ENCODE results near the gene GNAS. TPM values are rescaled to one million over a fixed set of nuclear protein-coding genes. Genes with fewer than 3 reads are reported as not detected.

Gene GNAS
- total and polyA plus RNA-seq, 4 donors = 115 to 360 (median 277) TPM

- H3K9ac ChIP-seq (ENCODE audit: low read depth in 1 of 2, low read length in 2 of 2) = no peak within 1 kb of the TSS
- no peak within 1 kb of the TSS for H3K27ac ChIP-seq (ENCODE audit: low read depth in 1 of 2, low read length in 2 of 2)
- TF ChIP-seq SP1 (IDR thresholded peaks at IDR 0.05) (no peak), EGR1 (IDR thresholded peaks at IDR 0.05; ENCODE audit: low read depth in 2 of 2) (no peak), JUND (IDR thresholded peaks at IDR 0.05) (no peak), GABPA (IDR thresholded peaks at IDR 0.05 in 1 of 2, conservative IDR thresholded peaks at IDR 0.05 in 1 of 2) (peak; percentile 65 to 82)
- H3K9me3 ChIP-seq (ENCODE audit: control insufficient read depth in 4 of 4, low read length in 3 of 4) = no peaks in the 10 kb centered on the region
- H3K36me3 ChIP-seq (ENCODE audit: control insufficient read depth in 4 of 4, insufficient read depth in 3 of 4, low read depth in 1 of 4, low read length in 3 of 4) = no peaks in the 10 kb centered on the region
- H3K4me3 ChIP-seq (ENCODE audit: low read depth in 1 of 3, low read length in 3 of 3) = peak within 1 kb of the TSS in 2 of 3 donors; percentile 38 to 39
- WGBS = 48% methylated on average over 25 of the region's 25 CpGs
- DNase-seq (ENCODE audit: low spot score) = peak; percentile 76
- H3K27me3 ChIP-seq (ENCODE audit: control insufficient read depth in 4 of 4, insufficient read depth in 4 of 4, low read length in 3 of 4) = peaks cover 0 to 10% (median 2%) of the 10 kb centered on the region in 4 donors
- peaks cover 0 to 17% (median 5%) of the 10 kb centered on the region in 4 donors for H3K4me1 ChIP-seq (ENCODE audit: control insufficient read depth in 4 of 4, insufficient read depth in 4 of 4, low read length in 3 of 4)
These were observed 1.8 kb upstream of the GNAS start, which contains the start of gene GNAS-AS1 for GRCh38 chr20:58850693-58851174. Gene GNAS-AS1, minus strand, starts transcription at chr20:58850902.

- TF ChIP-seq RAD21 (IDR thresholded peaks at IDR 0.05) (no peak), EGR1 (IDR thresholded peaks at IDR 0.05; ENCODE audit: low read depth in 2 of 2) (no peak), ZBTB33 (IDR thresholded peaks at IDR 0.05) (no peak), HNF4A (conservative IDR thresholded peaks at IDR 0.05) (no peak), SP1 (IDR thresholded peaks at IDR 0.05) (no peak), FOXA1 (IDR thresholded peaks at IDR 0.05) (no peak), REST (IDR thresholded peaks at IDR 0.05) (no peak), JUND (IDR thresholded peaks at IDR 0.05) (no peak), ATF3 (IDR thresholded peaks at IDR 0.05) (no peak), NR2F2 (IDR thresholded peaks at IDR 0.05) (no peak), FOXA2 (IDR thresholded peaks at IDR 0.05) (no peak), YY1 (IDR thresholded peaks at IDR 0.05) (no peak), RXRA (IDR thresholded peaks at IDR 0.05) (no peak), GABPA (IDR thresholded peaks at IDR 0.05 in 1 of 2, conservative IDR thresholded peaks at IDR 0.05 in 1 of 2) (no peak), TAF1 (conservative IDR thresholded peaks at IDR 0.05) (no peak), MAX (IDR thresholded peaks at IDR 0.05) (no peak), HNF4G (IDR thresholded peaks at IDR 0.05) (no peak)
- no peak overlapping the region for H3K9ac ChIP-seq (ENCODE audit: low read depth in 1 of 2, low read length in 2 of 2)
- no peak for DNase-seq (ENCODE audit: low spot score)
- H3K4me1 ChIP-seq (ENCODE audit: control insufficient read depth in 4 of 4, insufficient read depth in 4 of 4, low read length in 3 of 4) = peaks cover 0 to 21% (median 5%) of the 10 kb centered on the region in 4 donors
- no peaks in the 10 kb centered on the region for H3K9me3 ChIP-seq (ENCODE audit: control insufficient read depth in 4 of 4, low read length in 3 of 4)
- WGBS = 45% methylated on average over 41 of the region's 41 CpGs
- no peaks in the 10 kb centered on the region for H3K36me3 ChIP-seq (ENCODE audit: control insufficient read depth in 4 of 4, insufficient read depth in 3 of 4, low read depth in 1 of 4, low read length in 3 of 4)
- no peak overlapping the region for H3K27ac ChIP-seq (ENCODE audit: low read depth in 1 of 2, low read length in 2 of 2)
- H3K4me3 ChIP-seq (ENCODE audit: low read depth in 1 of 3, low read length in 3 of 3) = peak overlapping the region in 1 of 3 donors; percentile 39
- H3K27me3 ChIP-seq (ENCODE audit: control insufficient read depth in 4 of 4, insufficient read depth in 4 of 4, low read length in 3 of 4) = peaks cover 0 to 10% (median 2%) of the 10 kb centered on the region in 4 donors
These were observed 1.1 kb upstream of the GNAS start for GRCh38 chr20:58851221-58851968.

Measured in liver (tissue), 9 donors.